GM18873 (cell line): ENCODE results near the gene DUS1L.

Source experiments
- ATAC-seq: cut with Tn5 transposase; IDR thresholded peaks from one replicate; pipeline ENCODE4 v1.9.1; 2021; ENCODE audit warnings: mild to moderate bottlenecking, moderate library complexity, moderate number of reproducible peaks; ENCODE audit not compliant: unreplicated experiment, low FRiP score

Gene DUS1L

DNA sequence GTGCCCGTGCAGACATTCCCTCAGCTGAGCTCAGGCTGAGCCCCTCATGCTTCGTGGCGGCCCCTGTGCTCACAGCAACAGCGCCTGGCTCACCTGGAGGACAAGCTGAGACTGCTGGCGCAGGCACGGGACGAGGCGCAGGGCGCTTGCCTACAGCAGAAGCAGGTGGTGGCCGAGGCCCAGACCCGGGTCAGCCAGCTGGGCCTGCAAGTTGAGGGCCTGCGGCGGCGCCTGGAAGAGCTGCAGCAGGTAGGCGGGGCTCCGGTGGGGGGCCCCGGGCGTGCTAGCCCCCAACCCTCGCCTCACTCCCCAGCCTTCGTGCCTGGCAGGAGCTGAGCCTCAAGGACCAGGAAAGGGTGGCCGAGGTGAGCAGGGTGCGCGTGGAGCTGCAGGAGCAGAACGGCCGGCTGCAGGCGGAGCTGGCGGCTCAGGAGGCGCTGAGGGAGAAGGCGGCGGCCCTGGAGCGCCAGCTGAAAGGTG is 35.6 kb downstream of the DUS1L start:
- ATAC-seq: no peak

GRCh38 chr17:82029391-82029790 is 36.2 kb downstream of the DUS1L start:
- ATAC-seq: no peak

GRCh38 chr17:82028966-82029365 is 36.6 kb downstream of the DUS1L start:
- no peak for ATAC-seq

GRCh38 chr17:82028246-82028645 is 37.4 kb downstream of the DUS1L start:
- no peak for ATAC-seq

DNA sequence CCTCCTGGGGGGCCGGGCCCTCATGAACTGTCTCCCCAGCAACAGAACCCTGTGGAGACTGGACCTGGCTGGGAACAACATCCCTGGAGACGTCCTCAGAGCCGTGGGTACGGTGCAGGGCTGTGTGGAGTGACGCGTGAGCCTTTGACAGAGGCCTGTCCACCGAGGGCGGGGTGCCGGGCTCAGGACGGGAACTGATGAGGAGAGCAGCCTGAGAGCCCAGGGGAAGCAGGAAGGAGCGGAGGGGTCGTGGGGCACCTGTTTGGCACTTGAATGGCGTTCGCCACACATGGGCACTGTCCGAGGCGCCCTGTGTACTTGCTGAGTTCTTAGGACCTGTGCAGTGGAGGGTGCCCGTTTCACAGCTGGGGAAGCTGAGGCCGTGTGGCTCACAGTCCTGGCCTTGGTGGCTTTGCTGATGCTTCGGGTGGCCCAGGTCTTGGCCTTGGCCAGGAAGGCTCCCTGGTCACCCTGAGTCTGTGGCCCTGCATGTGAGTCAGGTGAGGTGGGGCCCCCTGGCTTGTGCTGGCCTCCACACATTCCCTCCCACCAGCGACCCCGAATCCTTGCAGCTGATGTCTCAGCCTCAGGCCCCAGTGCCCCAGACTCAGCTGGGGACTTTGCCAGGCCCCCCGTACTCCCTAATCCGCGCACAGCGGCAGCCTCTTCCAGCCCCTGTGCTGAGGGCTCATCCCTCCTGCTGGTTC is 40.0 kb downstream of the DUS1L start:
- ATAC-seq: no peak

GRCh38 chr17:82024859-82025258 is 40.7 kb downstream of the DUS1L start:
- ATAC-seq: no peak

DNA sequence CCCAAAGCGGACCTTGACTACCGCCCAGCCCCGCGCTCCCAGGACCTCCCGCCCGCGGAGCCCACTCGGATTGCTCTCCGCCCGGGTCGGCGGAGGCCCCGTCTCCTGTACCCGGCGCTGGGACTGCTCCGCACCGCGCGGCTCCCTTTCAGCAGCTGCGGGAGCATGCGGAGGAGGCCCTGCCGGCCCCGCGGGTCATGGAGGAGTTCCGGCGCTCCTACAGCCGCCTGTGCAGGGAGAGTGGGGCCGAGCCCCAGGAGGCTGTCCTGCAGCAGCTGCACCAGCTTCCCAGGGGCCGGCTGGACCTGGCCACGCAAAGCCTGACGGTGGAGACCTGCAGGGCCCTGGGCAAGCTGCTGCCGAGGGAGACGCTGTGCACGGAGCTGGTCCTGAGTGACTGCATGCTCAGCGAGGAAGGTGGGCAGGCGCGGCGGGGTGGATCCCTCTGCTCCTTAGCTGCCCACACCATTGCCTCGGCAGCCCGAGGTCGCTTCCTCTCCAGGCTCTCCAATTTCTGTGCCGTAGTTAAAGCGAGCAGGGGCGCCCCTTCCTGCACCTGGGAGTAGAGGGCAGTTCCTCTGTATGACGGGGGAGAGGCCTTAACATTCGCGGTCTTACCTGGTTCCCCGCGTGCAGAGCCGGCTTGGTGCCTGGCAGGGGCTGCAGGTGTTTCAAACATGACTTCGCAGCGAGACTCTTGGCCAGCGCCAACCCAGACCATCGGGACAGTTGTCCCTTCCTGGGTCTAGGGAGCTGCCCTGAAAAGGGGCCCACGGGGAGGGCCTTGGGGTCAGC is 42.0 kb downstream of the DUS1L start:
- peak; percentile 1 for ATAC-seq

- peak; percentile 79 for ATAC-seq
Observed at GRCh38 chr17:82022981-82023446, 42.6 kb downstream of the DUS1L start, which contains the start of gene LRRC45. Gene LRRC45, plus strand, starts transcription at chr17:82023305. Its CDS starts 339 bp downstream, at chr17:82023644.

GRCh38 chr17:82022310-82022980 is 43.2 kb downstream of the DUS1L start, which contains the start of gene CENPX:
Gene CENPX, minus strand, starts transcription at chr17:82022878. Its CDS starts 17 bp downstream, at chr17:82022861.
- no peak for ATAC-seq

- ATAC-seq: no peak
Observed at GRCh38 chr17:82021900-82022309, 43.7 kb downstream of the DUS1L start.

- no peak for ATAC-seq
Observed at GRCh38 chr17:82021107-82021899, 44.3 kb downstream of the DUS1L start.

GRCh38 chr17:82020572-82021106 is 45.0 kb downstream of the DUS1L start:
- no peak for ATAC-seq

GRCh38 chr17:82019690-82020571 is 45.7 kb downstream of the DUS1L start:
- ATAC-seq: no peak

- no peak for ATAC-seq
Observed at GRCh38 chr17:82018989-82019689, 46.5 kb downstream of the DUS1L start.

DNA sequence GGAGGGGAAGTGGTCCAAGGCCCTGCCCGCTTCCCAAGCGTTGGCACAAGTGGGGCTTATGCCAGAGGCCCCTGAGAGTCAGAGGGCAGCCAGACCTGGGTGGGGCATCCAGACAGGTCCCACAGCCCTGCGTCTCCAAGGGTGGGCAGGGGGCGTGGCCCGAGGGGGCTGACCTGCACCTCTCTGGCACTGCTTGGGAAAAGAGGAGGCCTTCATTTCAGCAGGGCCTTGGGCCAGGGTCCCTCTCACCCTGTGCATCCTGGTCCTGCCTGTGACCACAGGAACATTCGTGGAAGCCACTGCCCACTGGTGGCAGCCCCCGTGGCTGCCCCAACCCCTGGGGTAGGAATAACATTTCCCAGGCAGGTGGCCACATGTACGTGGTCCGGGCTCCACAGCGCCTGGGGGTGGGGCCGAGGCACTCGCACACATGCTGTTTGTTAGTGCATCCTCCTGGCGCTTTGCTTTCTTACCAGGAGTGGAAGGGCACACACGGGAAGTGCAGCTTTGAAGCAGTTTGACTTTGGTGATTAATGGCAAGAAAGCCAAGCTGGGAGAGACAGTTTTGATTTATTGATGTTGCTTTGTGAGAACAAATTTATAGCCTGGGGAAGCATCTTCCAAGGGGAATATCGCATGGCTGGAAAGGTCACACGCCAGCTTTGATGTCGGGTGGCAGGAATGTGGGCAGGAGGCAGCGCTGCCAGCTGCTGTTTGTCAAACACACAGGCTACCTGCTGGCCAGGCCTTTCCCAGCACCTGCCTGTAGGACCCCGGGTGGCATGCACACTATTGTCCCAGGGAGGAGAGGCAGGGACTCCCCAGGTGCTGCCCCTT is 47.2 kb downstream of the DUS1L start:
- no peak for ATAC-seq

DNA sequence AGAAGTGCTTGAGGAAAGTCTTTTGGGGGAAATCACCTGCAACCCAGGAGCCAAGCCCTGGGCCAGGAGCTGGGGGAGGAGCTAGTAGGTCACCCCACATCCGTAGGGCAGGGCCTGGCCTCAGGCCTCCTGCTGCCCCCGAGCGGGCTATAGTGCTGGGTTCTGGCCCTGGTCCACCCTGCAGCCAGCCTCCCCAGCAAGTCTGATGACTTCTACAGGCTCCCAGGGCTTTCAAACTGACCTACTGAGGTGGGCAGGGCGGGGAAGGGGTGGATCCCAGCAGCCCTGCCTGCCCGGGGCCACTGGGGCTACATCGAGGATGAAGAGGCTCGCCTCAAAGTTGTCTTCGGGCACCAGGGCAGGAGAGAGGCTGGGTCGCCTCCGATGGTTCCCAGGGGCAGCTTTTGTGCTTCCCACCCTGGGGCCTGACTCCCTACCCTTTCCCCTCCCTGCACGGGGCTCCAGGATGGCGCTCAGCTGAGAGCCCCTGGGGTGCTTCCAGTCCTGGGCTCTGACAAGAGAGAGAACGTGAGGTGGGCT is 47.9 kb downstream of the DUS1L start:
- no peak for ATAC-seq

GRCh38 chr17:82016875-82017459 is 48.6 kb downstream of the DUS1L start:
- no peak for ATAC-seq
